ENCODE measurements around the gene DGKZ. TPM values are rescaled to one million over a fixed set of nuclear protein-coding genes. Genes with fewer than 3 reads are reported as not detected.

DGKZ gene
- polyA plus RNA-seq, 2 of the 4 experiments (the other 2 are of a cell fraction), result 12.8 to 28.4 TPM

DNA sequence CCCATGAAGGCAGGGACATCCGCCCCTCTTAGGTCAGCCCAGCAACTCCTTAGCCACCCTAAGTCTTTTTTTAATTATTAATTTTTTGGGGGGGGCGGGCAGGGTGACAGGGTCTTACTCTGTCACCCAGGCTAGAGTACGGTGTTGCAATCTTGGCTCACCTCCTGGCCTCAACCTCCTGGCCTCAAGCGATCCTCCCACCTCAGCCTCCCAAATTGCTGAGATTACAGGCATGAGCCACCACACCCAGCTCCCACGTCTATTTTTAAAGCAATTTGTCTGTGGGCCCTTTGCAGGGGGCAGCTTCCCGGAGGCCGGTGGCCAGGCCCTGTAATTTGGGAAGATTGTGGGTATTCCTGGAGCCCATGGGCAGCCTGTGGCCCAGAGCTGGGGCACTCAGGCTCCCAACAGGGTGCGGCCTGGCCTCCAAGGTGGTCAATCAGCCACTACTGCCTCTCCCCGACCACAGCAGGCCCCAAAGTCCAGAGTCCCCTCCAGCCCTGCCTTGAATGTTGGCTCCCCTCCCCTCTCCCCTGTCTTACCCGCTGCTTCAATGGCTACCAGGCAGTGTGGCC lies 42.6 kb upstream of the DGKZ start:
- ChIA-PET POLR2A (interaction anchor here (0.6 to 1.4 kb wide), 2 partner anchors 56 to 62 kb away, joined by 4 read pairs; no protein-coding TSS in a partner anchor), CTCF (interaction anchor here (0.6 to 31.4 kb wide), 5 partner anchors 9 to 60 kb away, joined by 3 to 872 read pairs (median 6); partner anchors contain the start of gene CREB3L1)
- Histone ChIP-seq H3K4me1 (peaks cover 22% of the 10 kb centered on the region), H3K27ac (peak overlapping the region in 1 of 2 experiments; percentile 68; a peak in 3 of 6 replicates), H3K4me2 (no peak overlapping the region), H3K9me3 (no peaks in the 10 kb centered on the region), H3K4me3 (no peak overlapping the region)
- DNase-seq (ENCODE audit: low read depth in 1 of 2, low spot score in 1 of 2) (no peak), FAIRE-seq (no peak), ATAC-seq (no peak)
- TF ChIP-seq CHD2 (IDR thresholded peaks at IDR 0.05; ENCODE audit: low read length, partially characterized antibody) (no peak), SREBF2 (IDR thresholded peaks at IDR 0.05) (no peak), NFE2L2 (conservative IDR thresholded peaks at IDR 0.05; ENCODE audit: low read length) (no peak), ZSCAN20 (CRISPR knock-in tag; IDR thresholded peaks at IDR 0.05) (no peak), MYC (IDR thresholded peaks at IDR 0.05; ENCODE audit: borderline replicate concordance, low read length) (no peak), FOXS1 (CRISPR knock-in tag; IDR thresholded peaks at IDR 0.05) (no peak), ESRRA (IDR thresholded peaks at IDR 0.05; ENCODE audit: borderline replicate concordance, low read length) (no peak), HOXB5 (CRISPR knock-in tag; IDR thresholded peaks at IDR 0.05) (no peak), SMC3 (IDR thresholded peaks at IDR 0.05) (no peak), CHD4 (IDR thresholded peaks at IDR 0.05; ENCODE audit: borderline replicate concordance) (no peak), FOSB (CRISPR knock-in tag; IDR thresholded peaks at IDR 0.05) (no peak), ZNF302 (CRISPR knock-in tag; IDR thresholded peaks at IDR 0.05) (no peak), HOXB13 (CRISPR knock-in tag; IDR thresholded peaks at IDR 0.05; ENCODE audit: low read depth) (no peak)
- TF ChIP-seq, protein P1, sequence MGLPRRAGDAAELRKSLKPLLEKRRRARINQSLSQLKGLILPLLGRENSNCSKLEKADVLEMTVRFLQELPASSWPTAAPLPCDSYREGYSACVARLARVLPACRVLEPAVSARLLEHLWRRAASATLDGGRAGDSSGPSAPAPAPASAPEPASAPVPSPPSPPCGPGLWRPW (IDR thresholded peaks at IDR 0.05), result no peak
- WGBS (ENCODE audit: missing lambda C conversion rate), result 89% methylated on average over 7 of the region's 10 CpGs

DNA sequence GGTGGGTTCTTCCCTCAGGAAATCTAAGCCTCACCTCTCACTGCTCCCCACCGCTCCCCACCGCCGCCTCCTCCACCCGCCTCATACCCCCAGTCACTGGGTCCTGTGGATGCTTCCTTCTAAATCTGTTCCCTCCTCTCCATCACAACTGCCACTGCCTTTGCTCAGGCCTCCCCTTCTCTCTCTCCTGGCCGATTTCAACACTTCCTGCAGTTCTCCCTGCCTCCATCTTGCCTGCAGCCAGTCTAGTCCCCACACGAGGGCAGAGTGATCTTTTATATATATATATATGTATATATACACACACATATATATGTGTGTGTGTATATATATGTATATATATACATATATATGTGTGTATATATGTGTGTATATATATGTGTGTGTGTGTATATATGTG lies 42.0 kb upstream of the DGKZ start:
- no peak for DNase-seq (ENCODE audit: low read depth in 1 of 2, low spot score in 1 of 2)
- FAIRE-seq, result no peak
- Histone ChIP-seq H3K4me1 (peaks cover 21% of the 10 kb centered on the region), H3K4me3 (no peak overlapping the region), H3K4me2 (no peak overlapping the region), H3K27ac (peak overlapping the region in 1 of 2 experiments; percentile 68; a peak in 3 of 6 replicates), H3K9me3 (no peaks in the 10 kb centered on the region)
- ATAC-seq, result peak in 1 of 2 experiments; percentile 47; a peak in 3 of 6 replicates
- 72% methylated on average over 6 of the region's 6 CpGs for WGBS (ENCODE audit: missing lambda C conversion rate)
- ChIA-PET POLR2A (no interaction called here), CTCF (interaction anchor here (1.3 to 31.4 kb wide), 5 partner anchors 10 to 61 kb away, joined by 6 to 872 read pairs (median 67); partner anchors contain the start of gene CREB3L1)
- TF ChIP-seq CEBPB (IDR thresholded peaks at IDR 0.05), result 0 out of 4 replicates have a peak, but pooled peaks of 1 of the 2 experiments have one; percentile 9
- TF ChIP-seq, protein P2, sequence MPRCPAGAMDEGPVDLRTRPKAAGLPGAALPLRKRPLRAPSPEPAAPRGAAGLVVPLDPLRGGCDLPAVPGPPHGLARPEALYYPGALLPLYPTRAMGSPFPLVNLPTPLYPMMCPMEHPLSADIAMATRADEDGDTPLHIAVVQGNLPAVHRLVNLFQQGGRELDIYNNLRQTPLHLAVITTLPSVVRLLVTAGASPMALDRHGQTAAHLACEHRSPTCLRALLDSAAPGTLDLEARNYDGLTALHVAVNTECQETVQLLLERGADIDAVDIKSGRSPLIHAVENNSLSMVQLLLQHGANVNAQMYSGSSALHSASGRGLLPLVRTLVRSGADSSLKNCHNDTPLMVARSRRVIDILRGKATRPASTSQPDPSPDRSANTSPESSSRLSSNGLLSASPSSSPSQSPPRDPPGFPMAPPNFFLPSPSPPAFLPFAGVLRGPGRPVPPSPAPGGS (IDR thresholded peaks at IDR 0.05), result no peak
- TF ChIP-seq ZC3H11A (IDR thresholded peaks at IDR 0.05), result no peak
- no peak for TF ChIP-seq TP53 (CRISPR knock-in tag; IDR thresholded peaks at IDR 0.05)

DNA sequence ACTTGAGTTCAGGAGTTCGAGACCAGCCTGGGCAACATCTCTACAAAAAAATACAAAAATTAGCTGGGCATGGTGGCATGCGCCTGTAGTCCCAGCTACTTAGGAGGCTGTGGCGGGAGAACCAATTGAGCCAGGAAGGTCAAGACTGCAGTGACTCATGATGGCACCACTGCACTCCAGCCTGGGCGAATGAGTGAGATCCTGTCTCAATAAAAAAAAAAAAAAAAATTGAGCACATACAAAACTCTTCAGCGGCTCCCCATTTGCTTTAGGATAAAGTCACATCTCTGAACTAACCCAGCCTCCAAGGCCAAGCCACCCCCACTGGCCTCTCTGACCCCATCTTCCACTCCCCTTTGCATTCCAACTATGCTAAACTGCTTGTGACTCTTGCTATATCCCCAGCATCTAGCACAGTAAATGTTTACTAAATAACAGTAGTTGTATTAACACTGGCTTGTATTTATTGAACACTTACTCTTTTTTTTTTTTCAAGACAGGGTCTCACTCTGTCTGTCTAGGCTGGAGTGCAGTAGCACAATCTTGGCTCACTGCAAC lies 40.9 kb upstream of the DGKZ start:
- CTCF ChIA-PET, result interaction anchor here (0.6 to 31.4 kb wide), 10 partner anchors 8 to 300 kb away, joined by 3 to 872 read pairs (median 16); partner anchors contain the start of gene CREB3L1
- H3K4me1 ChIP-seq, result peaks cover 20% of the 10 kb centered on the region
- FAIRE-seq, result no peak
- peak overlapping the region in 1 of 2 experiments; percentile 38; a peak in 1 of 6 replicates for H3K27ac ChIP-seq
- POLR2A ChIA-PET, result no interaction called here
- ATAC-seq, result no peak
- no peaks in the 10 kb centered on the region for H3K9me3 ChIP-seq
- no peak overlapping the region for H3K4me3 ChIP-seq
- 71% methylated on average over 5 of the region's 5 CpGs for WGBS (ENCODE audit: missing lambda C conversion rate)
- peak overlapping the region; percentile 5; the same call in 1 of the 3 replicates for H3K4me2 ChIP-seq
- no peak for DNase-seq (ENCODE audit: low read depth in 1 of 2, low spot score in 1 of 2)
- no peak for TF ChIP-seq EHMT2 (IDR thresholded peaks at IDR 0.05; ENCODE audit: low read depth)
- TF ChIP-seq, protein P3, sequence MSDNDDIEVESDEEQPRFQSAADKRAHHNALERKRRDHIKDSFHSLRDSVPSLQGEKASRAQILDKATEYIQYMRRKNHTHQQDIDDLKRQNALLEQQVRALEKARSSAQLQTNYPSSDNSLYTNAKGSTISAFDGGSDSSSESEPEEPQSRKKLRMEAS (IDR thresholded peaks at IDR 0.05), result no peak
- no peak for TF ChIP-seq CHD2 (IDR thresholded peaks at IDR 0.05; ENCODE audit: low read length, partially characterized antibody)
- TF ChIP-seq, protein P4, sequence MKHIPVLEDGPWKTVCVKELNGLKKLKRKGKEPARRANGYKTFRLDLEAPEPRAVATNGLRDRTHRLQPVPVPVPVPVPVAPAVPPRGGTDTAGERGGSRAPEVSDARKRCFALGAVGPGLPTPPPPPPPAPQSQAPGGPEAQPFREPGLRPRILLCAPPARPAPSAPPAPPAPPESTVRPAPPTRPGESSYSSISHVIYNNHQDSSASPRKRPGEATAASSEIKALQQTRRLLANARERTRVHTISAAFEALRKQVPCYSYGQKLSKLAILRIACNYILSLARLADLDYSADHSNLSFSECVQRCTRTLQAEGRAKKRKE (CRISPR knock-in tag; IDR thresholded peaks at IDR 0.05; ENCODE audit: low read depth), result no peak
- TF ChIP-seq GATA3 (IDR thresholded peaks at IDR 0.05; ENCODE audit: borderline replicate concordance), result no peak
